GM08714 (cell line): ENCODE data around the gene APOBEC3F.
"Not testable (repeated sequence)": the region's sequence is repeated elsewhere in the genome, so short reads cannot be mapped to it uniquely, and the experiment has no call there.

Experiments used
- H3K4me3 ChIP-seq: fragments of 200-500 bp; sonication (Bioruptor generic); 2 replicates; pipeline ENCODE4 v1.5.1; 2014; ENCODE audit warnings: mild to moderate bottlenecking, low read length, inconsistent platforms
- ZNF274 ChIP-seq: IDR thresholded peaks from 2 replicates; pipeline ENCODE4 v1.6.1; 2012; ENCODE audit warnings: mild to moderate bottlenecking, low read depth, low read length

The APOBEC3F gene

GRCh38 chr22:39041908-39042307 is 1.2 kb downstream of the APOBEC3F start:
- TF ChIP-seq ZNF274, result no peak
- peak overlapping the region; percentile 97; the same call in 1 of the 2 replicates for H3K4me3 ChIP-seq

- H3K4me3 ChIP-seq, result not testable (repeated sequence)
Observed at GRCh38 chr22:39043063-39043462, 2.4 kb downstream of the APOBEC3F start.

GRCh38 chr22:39045136-39045535 is 4.5 kb downstream of the APOBEC3F start:
- H3K4me3 ChIP-seq, result not testable (repeated sequence)

- not testable (repeated sequence) for H3K4me3 ChIP-seq
Observed at GRCh38 chr22:39049486-39049885, 8.8 kb downstream of the APOBEC3F start.

- not testable (repeated sequence) for H3K4me3 ChIP-seq
Observed at GRCh38 chr22:39051844-39052495, 11.3 kb downstream of the APOBEC3F start.

GRCh38 chr22:39055658-39056057 is 15.0 kb downstream of the APOBEC3F start:
- no peak overlapping the region for H3K4me3 ChIP-seq
- TF ChIP-seq ZNF274, result no peak

- H3K4me3 ChIP-seq, result not testable (repeated sequence)
Observed at GRCh38 chr22:39061290-39061689, 20.6 kb downstream of the APOBEC3F start.

GRCh38 chr22:39061951-39062350 is 21.3 kb downstream of the APOBEC3F start:
- H3K4me3 ChIP-seq, result not testable (repeated sequence)

GRCh38 chr22:39063904-39064303 is 23.2 kb downstream of the APOBEC3F start:
- H3K4me3 ChIP-seq, result not testable (repeated sequence)

- H3K4me3 ChIP-seq, result peak overlapping the region; percentile 59; the same call in 1 of the 2 replicates
Observed at GRCh38 chr22:39066442-39067276, 26.0 kb downstream of the APOBEC3F start.

- H3K4me3 ChIP-seq, result peak overlapping the region; percentile 59; the same call in 1 of the 2 replicates
- no peak for TF ChIP-seq ZNF274
Observed at GRCh38 chr22:39068033-39068785, 27.5 kb downstream of the APOBEC3F start.

GRCh38 chr22:39070186-39070585 is 29.5 kb downstream of the APOBEC3F start:
- no peak for TF ChIP-seq ZNF274
- H3K4me3 ChIP-seq, result no peak overlapping the region

- not testable (repeated sequence) for H3K4me3 ChIP-seq
Observed at GRCh38 chr22:39072581-39072981, 31.9 kb downstream of the APOBEC3F start.

GRCh38 chr22:39073981-39074380 is 33.3 kb downstream of the APOBEC3F start:
- H3K4me3 ChIP-seq, result no peak overlapping the region
- TF ChIP-seq ZNF274, result no peak

- H3K4me3 ChIP-seq, result peak overlapping the region; percentile 40; the same call in 1 of the 2 replicates
Observed at GRCh38 chr22:39076155-39077025, 35.7 kb downstream of the APOBEC3F start.

- H3K4me3 ChIP-seq, result peak within 1 kb of the TSS; percentile 83
Observed at GRCh38 chr22:39077026-39077840, 36.6 kb downstream of the APOBEC3F start, which contains the start of gene APOBEC3G. TSS of gene APOBEC3G (plus strand) at chr22:39077275. CDS start at chr22:39077362, 87 bp downstream.

GRCh38 chr22:39077912-39078311 is 37.2 kb downstream of the APOBEC3F start:
- H3K4me3 ChIP-seq, result peak overlapping the region; percentile 83
